H9 (cell line): Measurements from ENCODE around the gene COMMD1. TPM values are rescaled to one million over a fixed set of nuclear protein-coding genes. Genes with fewer than 3 reads are reported as not detected.

Source experiments
- DNase-seq: peaks from one replicate; pipeline ENCODE4 v3.0.0-alpha.2; 2017
- H2AFZ ChIP-seq: one replicate; pipeline ENCODE4 v1.6.1; 2013; ENCODE audit warnings: mild to moderate bottlenecking, low read length, control low read depth, moderate library complexity
- H2AK5ac ChIP-seq: 2 replicates; pipeline ENCODE4 v1.6.1; 2013; ENCODE audit warnings: low read length, control low read depth, mixed read lengths; ENCODE audit not compliant: insufficient read length
- H2BK120ac ChIP-seq: one replicate; pipeline ENCODE4 v1.6.1; 2013; ENCODE audit warnings: low read depth, mild to moderate bottlenecking, low read length, control low read depth, inconsistent platforms; ENCODE audit not compliant: poor library complexity, severe bottlenecking
- H2BK12ac ChIP-seq: 2 replicates; pipeline ENCODE4 v1.6.1; 2013; ENCODE audit warnings: low read length, control low read depth, mixed read lengths, low read depth; ENCODE audit not compliant: insufficient read length
- H2BK15ac ChIP-seq: 2 replicates; pipeline ENCODE4 v1.6.1; 2013; ENCODE audit warnings: low read depth, low read length, control low read depth
- H2BK20ac ChIP-seq: one replicate; pipeline ENCODE4 v1.6.1; 2013; ENCODE audit warnings: low read depth, mild to moderate bottlenecking, low read length, control low read depth, inconsistent platforms; ENCODE audit not compliant: poor library complexity, severe bottlenecking
- H2BK5ac ChIP-seq: 2 replicates; pipeline ENCODE4 v1.6.1; 2013; ENCODE audit warnings: low read length, control low read depth, mixed read lengths; ENCODE audit not compliant: insufficient read length
- H3K14ac ChIP-seq: 2 replicates; pipeline ENCODE4 v1.6.1; 2013; ENCODE audit warnings: low read length, control low read depth; ENCODE audit not compliant: insufficient read depth
- H3K18ac ChIP-seq: 2 replicates; pipeline ENCODE4 v1.6.1; 2013; ENCODE audit warnings: low read depth, mild to moderate bottlenecking, mixed read lengths, low read length, control low read depth; ENCODE audit not compliant: insufficient read length
- H3K23ac ChIP-seq: 2 replicates; pipeline ENCODE4 v1.6.1; 2013; ENCODE audit warnings: low read length, control low read depth, mixed read lengths, low read depth; ENCODE audit not compliant: insufficient read length
- H3K23me2 ChIP-seq: 2 replicates; pipeline ENCODE4 v1.6.1; 2013; ENCODE audit warnings: low read depth, mild to moderate bottlenecking, mixed read lengths, low read length, control low read depth; ENCODE audit not compliant: insufficient read length, poor library complexity, severe bottlenecking
- H3K27ac ChIP-seq: 2 replicates; pipeline ENCODE4 v1.5.1; 2013; ENCODE audit warnings: low read length, control low read depth, mixed read lengths, low read depth; ENCODE audit not compliant: insufficient read length
- H3K27me3 ChIP-seq: 2 replicates; pipeline ENCODE4 v1.6.1; 2013; ENCODE audit warnings: low read length, control low read depth, inconsistent platforms; ENCODE audit not compliant: insufficient read depth
- H3K4ac ChIP-seq: 2 replicates; pipeline ENCODE4 v1.6.1; 2013; ENCODE audit warnings: low read depth, mild to moderate bottlenecking, control low read depth, inconsistent platforms, low read length, moderate library complexity
- H3K4me1 ChIP-seq: 2 replicates; pipeline ENCODE4 v1.6.1; 2013; ENCODE audit warnings: low read length, control low read depth, inconsistent platforms; ENCODE audit not compliant: insufficient read depth
- H3K4me2 ChIP-seq: 2 replicates; pipeline ENCODE4 v1.6.1; 2013; ENCODE audit warnings: low read length, control low read depth, mixed read lengths; ENCODE audit not compliant: insufficient read length, insufficient read depth
- H3K56ac ChIP-seq: 2 replicates; pipeline ENCODE4 v1.6.1; 2013; ENCODE audit warnings: low read depth, mild to moderate bottlenecking, mixed read lengths, low read length, control low read depth; ENCODE audit not compliant: insufficient read length
- H3K79me1 ChIP-seq: 2 replicates; pipeline ENCODE4 v1.6.1; 2013; ENCODE audit warnings: low read depth, mild to moderate bottlenecking, moderate library complexity, low read length, control low read depth, inconsistent platforms; ENCODE audit not compliant: insufficient read depth, poor library complexity, severe bottlenecking
- H3K79me2 ChIP-seq: 2 replicates; pipeline ENCODE4 v1.6.1; 2013; ENCODE audit warnings: low read length, control low read depth, inconsistent platforms; ENCODE audit not compliant: insufficient read depth
- H3K9ac ChIP-seq: 2 replicates; pipeline ENCODE4 v1.6.1; 2013; ENCODE audit warnings: low read length, control low read depth, mixed read lengths; ENCODE audit not compliant: insufficient read length; ENCODE audit errors: extremely low read depth
- H3K9me3 ChIP-seq: one replicate; pipeline ENCODE4 v1.6.1; 2013; ENCODE audit warnings: low read depth, low read length, inconsistent platforms; ENCODE audit not compliant: control insufficient read depth
- H3T11ph ChIP-seq: one replicate; pipeline ENCODE4 v1.6.1; 2013; ENCODE audit warnings: mild to moderate bottlenecking, low read length, control low read depth, inconsistent platforms
- H4K20me1 ChIP-seq: one replicate; pipeline ENCODE4 v1.6.1; 2013; ENCODE audit not compliant: control insufficient read depth, insufficient read length, insufficient read depth
- H4K5ac ChIP-seq: 2 replicates; pipeline ENCODE4 v1.6.1; 2013; ENCODE audit warnings: low read depth, mild to moderate bottlenecking, mixed read lengths, low read length, control low read depth; ENCODE audit not compliant: insufficient read length
- H4K8ac ChIP-seq: replicated peaks from 2 replicates; pipeline ENCODE4 v1.6.1; 2013; ENCODE audit warnings: low read length, control low read depth, mixed read lengths, low read depth; ENCODE audit not compliant: insufficient read length
- H4K91ac ChIP-seq: 2 replicates; pipeline ENCODE4 v1.6.1; 2013; ENCODE audit warnings: low read depth, mild to moderate bottlenecking, moderate library complexity, mixed read lengths, low read length, control low read depth; ENCODE audit not compliant: insufficient read length
- H3K27ac Mint-ChIP-seq, 3 experiments: 2 replicates in 2 of 3; 3 replicates in 1 of 3; pipeline ENCODE4 v1.8.0; 2020 to 2021; ENCODE audit warnings: mixed read lengths in 3 of 3, mild to moderate bottlenecking in 1 of 3, moderate library complexity in 1 of 3
- H3K27me3 Mint-ChIP-seq: 2 replicates; pipeline ENCODE4 v1.8.0; 2021; ENCODE audit warnings: low read depth, mild to moderate bottlenecking, moderate library complexity, mixed read lengths
- H3K36me3 Mint-ChIP-seq, 3 experiments: 2 replicates in 2 of 3; 3 replicates in 1 of 3; pipeline ENCODE4 v1.8.0; 2020 to 2021; ENCODE audit warnings: low read depth in 3 of 3, mixed read lengths in 3 of 3; ENCODE audit not compliant: insufficient read depth in 1 of 3
- H3K4me1 Mint-ChIP-seq, 2 experiments: 2 replicates each; pipeline ENCODE4 v1.8.0; 2020; ENCODE audit warnings: mixed read lengths in 2 of 2
- H3K4me3 Mint-ChIP-seq, 2 experiments: 2 replicates in 1 of 2; 3 replicates in 1 of 2; pipeline ENCODE4 v1.8.0; 2020 to 2021; ENCODE audit warnings: mild to moderate bottlenecking in 2 of 2, mixed read lengths in 2 of 2, moderate library complexity in 1 of 2
- H3K9me3 Mint-ChIP-seq, 2 experiments: 2 replicates in 1 of 2; 3 replicates in 1 of 2; pipeline ENCODE4 v1.8.0; 2020; ENCODE audit warnings: mild to moderate bottlenecking in 2 of 2, mixed read lengths in 2 of 2, moderate library complexity in 1 of 2
- WGBS: extraction: QIAGEN DNeasy Blood & Tissue Kit; methylation state at CpG from one replicate; pipeline ENCODE4 v1.1.7; 2013; ENCODE audit warnings: missing lambda C conversion rate, low lambda C conversion rate, mixed read lengths; ENCODE audit not compliant: insufficient read length; ENCODE audit errors: extremely low coverage; 5-methylcytosine and 5-hydroxymethylcytosine counted together
- total RNA-seq: library from RNA; stranded (reverse); gene quantifications from 2 replicates; pipeline ENCODE4 v1.2.1, GENCODE V29; 2021
- TF ChIP-seq, protein P1 (sequence below): fragments of 200-600 bp; sonication (generic); conservative IDR thresholded peaks from 3 replicates; pipeline ENCODE4 v1.8.0; 2021; ENCODE audit warnings: antibody characterized with exemption, mild to moderate bottlenecking

Gene COMMD1
- total RNA-seq, 1 experiment from 2014 or later = 31.5 TPM

- H2AK5ac ChIP-seq = no peak overlapping the region
- Mint-ChIP-seq H3K4me3 (no peak overlapping the region), H3K27me3 (peaks cover 1% of the 10 kb centered on the region; the same call in 1 of the 2 replicates), H3K4me1 (no peaks in the 10 kb centered on the region), H3K36me3 (peaks cover 12 to 20% (median 19%) of the 10 kb centered on the region in 3 experiments), H3K27ac (no peak overlapping the region), H3K9me3 (peaks cover 7 to 21% of the 10 kb centered on the region in 2 experiments)
- no peaks in the 10 kb centered on the region for H3K79me2 ChIP-seq
- H3T11ph ChIP-seq = no peak overlapping the region
- H3K4me1 ChIP-seq = no peaks in the 10 kb centered on the region
- H3K14ac ChIP-seq = no peak overlapping the region
- no peak overlapping the region for H3K9ac ChIP-seq
- no peak overlapping the region for H3K23ac ChIP-seq
- no peak overlapping the region for H2BK15ac ChIP-seq
- no peak overlapping the region for H4K8ac ChIP-seq
- no peaks in the 10 kb centered on the region for H3K27me3 ChIP-seq
- H2BK20ac ChIP-seq = no peak overlapping the region
- H3K27ac ChIP-seq = no peak overlapping the region
- no peak overlapping the region for H2BK120ac ChIP-seq
- no peak overlapping the region for H2BK5ac ChIP-seq
- no peak overlapping the region for H2AFZ ChIP-seq
- no peaks in the 10 kb centered on the region for H3K9me3 ChIP-seq
- no peak overlapping the region for H4K91ac ChIP-seq
- no peak overlapping the region for H4K5ac ChIP-seq
- WGBS = no CpG with 5 or more reads among the region's 30 CpGs
- no peak overlapping the region for H3K18ac ChIP-seq
- H3K4me2 ChIP-seq = no peak overlapping the region
- no peak overlapping the region for H3K56ac ChIP-seq
- no peak overlapping the region for H2BK12ac ChIP-seq
- H4K20me1 ChIP-seq = no peaks in the 10 kb centered on the region
- TF ChIP-seq, protein P1, sequence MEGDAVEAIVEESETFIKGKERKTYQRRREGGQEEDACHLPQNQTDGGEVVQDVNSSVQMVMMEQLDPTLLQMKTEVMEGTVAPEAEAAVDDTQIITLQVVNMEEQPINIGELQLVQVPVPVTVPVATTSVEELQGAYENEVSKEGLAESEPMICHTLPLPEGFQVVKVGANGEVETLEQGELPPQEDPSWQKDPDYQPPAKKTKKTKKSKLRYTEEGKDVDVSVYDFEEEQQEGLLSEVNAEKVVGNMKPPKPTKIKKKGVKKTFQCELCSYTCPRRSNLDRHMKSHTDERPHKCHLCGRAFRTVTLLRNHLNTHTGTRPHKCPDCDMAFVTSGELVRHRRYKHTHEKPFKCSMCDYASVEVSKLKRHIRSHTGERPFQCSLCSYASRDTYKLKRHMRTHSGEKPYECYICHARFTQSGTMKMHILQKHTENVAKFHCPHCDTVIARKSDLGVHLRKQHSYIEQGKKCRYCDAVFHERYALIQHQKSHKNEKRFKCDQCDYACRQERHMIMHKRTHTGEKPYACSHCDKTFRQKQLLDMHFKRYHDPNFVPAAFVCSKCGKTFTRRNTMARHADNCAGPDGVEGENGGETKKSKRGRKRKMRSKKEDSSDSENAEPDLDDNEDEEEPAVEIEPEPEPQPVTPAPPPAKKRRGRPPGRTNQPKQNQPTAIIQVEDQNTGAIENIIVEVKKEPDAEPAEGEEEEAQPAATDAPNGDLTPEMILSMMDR = no peak
- H3K4ac ChIP-seq = no peak overlapping the region
- H3K79me1 ChIP-seq = no peaks in the 10 kb centered on the region
- no peak for DNase-seq
- no peaks in the 10 kb centered on the region for H3K23me2 ChIP-seq
These were observed 136.9 kb downstream of the COMMD1 start for GRCh38 chr2:62042400-62042799.
